ENCODE results near the gene CCL27. TPM values are rescaled to one million over a fixed set of nuclear protein-coding genes. Genes with fewer than 3 reads are reported as not detected.

The CCL27 gene
- total and polyA plus RNA-seq, 8 donors, result not detected

DNA sequence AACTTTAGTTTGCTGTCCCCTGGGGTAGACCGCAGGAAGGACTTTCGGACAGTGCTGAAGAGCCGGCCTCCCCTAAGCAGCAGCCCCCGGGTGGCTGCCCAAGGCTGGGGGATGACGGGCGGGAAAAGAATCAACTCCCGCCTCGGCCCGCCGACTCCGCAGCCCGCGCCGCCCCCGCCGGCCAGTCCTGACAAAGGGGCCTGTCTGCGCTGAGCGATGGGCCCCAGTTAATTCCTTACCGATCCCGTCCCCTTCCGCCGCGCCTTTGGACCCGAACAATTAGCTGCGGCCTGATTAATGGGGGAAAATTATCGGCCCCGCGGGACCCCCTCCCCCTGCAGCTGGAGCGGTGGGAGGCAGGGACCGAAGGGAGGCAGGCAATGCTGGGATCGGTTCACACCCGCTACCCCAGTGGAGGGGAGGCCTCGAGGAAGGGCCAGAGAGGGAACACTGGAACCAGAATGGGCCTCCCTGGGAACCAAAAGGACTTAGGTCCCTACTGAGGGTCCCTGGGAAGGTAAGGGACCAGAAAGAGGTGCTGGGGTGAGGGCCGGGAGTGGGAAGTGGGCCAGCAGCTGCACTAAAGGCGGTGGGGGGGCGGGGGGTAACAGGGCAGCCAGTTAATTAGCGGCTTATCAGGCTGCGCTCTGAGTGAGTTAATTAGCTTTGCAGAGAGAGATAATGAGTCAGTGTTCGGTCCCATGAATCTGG lies 37.8 kb downstream of the CCL27 start:
- Histone ChIP-seq H3K27ac (no peak overlapping the region), H3K9me3 (no peaks in the 10 kb centered on the region), H3K4me1 (peaks cover 0 to 9% (median 2%) of the 10 kb centered on the region in 3 donors), H3K36me3 (no peaks in the 10 kb centered on the region), H3K27me3 (peaks cover 0 to 28% (median 8%) of the 10 kb centered on the region in 4 donors), H3K4me3 (no peak overlapping the region)
- FAIRE-seq, result no peak
- TF ChIP-seq, protein P1, sequence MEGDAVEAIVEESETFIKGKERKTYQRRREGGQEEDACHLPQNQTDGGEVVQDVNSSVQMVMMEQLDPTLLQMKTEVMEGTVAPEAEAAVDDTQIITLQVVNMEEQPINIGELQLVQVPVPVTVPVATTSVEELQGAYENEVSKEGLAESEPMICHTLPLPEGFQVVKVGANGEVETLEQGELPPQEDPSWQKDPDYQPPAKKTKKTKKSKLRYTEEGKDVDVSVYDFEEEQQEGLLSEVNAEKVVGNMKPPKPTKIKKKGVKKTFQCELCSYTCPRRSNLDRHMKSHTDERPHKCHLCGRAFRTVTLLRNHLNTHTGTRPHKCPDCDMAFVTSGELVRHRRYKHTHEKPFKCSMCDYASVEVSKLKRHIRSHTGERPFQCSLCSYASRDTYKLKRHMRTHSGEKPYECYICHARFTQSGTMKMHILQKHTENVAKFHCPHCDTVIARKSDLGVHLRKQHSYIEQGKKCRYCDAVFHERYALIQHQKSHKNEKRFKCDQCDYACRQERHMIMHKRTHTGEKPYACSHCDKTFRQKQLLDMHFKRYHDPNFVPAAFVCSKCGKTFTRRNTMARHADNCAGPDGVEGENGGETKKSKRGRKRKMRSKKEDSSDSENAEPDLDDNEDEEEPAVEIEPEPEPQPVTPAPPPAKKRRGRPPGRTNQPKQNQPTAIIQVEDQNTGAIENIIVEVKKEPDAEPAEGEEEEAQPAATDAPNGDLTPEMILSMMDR (IDR thresholded peaks at IDR 0.05), result no peak
- 33 to 35% methylated on average over 36 to 39 of the region's 39 CpGs for WGBS, 2 donors
- intact Hi-C loops (cut with DNase I), result no loop called here
- no peak for ATAC-seq
- DNase-seq, result no peak

DNA sequence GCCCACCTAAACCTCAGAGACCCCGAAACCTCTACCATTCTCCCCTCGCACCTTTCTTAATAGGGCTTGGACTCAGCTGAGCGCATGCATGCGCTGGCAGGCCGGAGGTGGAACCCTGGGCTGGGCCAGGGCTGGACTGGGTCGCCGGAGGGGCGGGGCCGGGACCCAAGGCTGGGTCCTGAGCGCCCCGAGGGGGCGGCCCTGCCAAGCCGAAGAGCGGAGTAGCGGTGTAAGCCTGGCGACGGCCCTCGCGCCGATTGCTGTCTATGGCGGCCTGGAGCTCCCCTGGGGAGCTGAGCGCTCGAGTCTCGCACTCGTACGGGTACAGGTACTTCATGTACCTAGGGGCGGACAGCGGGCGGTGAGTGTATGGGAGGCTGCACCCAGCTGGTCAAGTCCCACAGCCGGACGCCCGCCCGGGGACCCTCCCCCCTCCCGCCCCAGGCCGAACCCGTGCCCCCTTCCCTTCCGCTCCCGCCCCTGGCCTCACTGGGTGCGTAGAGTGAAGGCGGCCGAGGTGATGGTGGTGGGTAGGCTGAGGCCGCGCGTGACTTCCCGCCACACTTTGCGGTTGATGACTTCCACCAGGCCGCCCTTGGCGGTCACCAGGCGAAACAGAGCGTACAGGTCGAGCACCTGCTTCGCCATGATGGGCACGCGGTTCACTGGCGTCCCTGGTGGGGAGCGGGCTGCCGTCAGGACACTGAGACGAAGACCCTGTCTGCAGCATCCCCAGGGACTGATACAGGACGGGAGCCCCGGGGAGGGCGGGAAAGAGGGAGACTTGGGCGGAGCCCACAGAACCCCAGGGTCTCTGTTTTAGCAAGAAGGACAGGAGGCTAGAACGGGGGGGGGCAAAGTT lies 38.9 kb downstream of the CCL27 start:
- no peak overlapping the region for H3K4me3 ChIP-seq
- no peak for FAIRE-seq
- H3K27ac ChIP-seq, result no peak overlapping the region
- no peaks in the 10 kb centered on the region for H3K36me3 ChIP-seq
- no peaks in the 10 kb centered on the region for H3K9me3 ChIP-seq
- WGBS, 2 donors, result 19 to 23% methylated on average over 45 to 63 of the region's 63 CpGs
- peaks cover 0 to 28% (median 8%) of the 10 kb centered on the region in 4 donors for H3K27me3 ChIP-seq
- no peak for DNase-seq
- intact Hi-C loops (cut with DNase I), result no loop called here
- TF ChIP-seq, protein P1 (IDR thresholded peaks at IDR 0.05), result no peak
- H3K4me1 ChIP-seq, result peaks cover 0 to 11% (median 5%) of the 10 kb centered on the region in 3 donors
- ATAC-seq, result no peak

DNA sequence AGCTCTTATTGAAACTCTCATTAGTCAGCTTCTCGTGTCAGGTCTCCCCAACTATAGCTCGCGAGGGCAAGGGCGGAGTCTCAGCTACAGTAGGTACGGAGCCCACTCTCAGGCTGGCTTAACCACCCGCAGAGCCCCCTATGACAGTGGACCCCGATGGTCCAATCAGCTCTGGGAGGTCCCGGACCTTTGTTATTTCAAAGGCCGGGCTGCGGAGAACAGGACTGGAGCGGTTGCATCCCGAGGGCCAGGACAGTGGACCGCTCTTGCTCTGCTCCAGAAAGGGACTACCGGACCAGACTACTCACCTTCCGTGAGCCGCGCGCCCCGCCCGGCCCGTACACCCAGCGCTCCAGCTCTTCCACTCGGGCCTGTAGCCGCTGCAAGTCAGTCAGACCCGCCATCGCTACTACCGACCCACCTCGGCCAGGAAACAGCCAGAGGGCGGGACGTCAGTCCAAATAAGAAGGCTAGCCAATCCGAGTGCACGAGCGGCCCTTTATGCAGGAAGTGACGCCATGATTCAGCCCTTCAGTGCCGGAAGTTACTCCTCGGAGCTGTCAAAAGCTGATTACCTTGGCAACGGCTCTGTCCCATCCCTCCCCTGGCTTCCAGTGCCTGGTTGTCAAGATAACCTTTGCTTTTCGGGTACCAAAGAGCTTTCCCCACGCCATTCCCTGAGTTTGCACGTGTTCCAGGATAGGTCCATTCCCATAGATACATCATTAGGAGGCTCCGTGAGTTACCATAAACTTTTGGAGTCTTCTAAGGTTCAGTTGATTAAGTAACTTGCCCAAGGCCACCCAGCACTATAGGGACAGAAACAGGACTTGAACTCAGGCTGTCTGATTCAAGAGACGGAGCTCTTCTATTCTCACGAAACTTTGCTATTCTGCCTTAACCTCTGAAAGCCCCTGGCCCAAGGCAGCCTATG lies 42.1 kb downstream of the CCL27 start, which contains the start of gene DCTN3:
DCTN3 (minus strand) TSS at position 435 of the 934 bp plus-strand sequence; CDS start at position 404, 31 bp downstream.
- FAIRE-seq, result peak; percentile 73

DNA sequence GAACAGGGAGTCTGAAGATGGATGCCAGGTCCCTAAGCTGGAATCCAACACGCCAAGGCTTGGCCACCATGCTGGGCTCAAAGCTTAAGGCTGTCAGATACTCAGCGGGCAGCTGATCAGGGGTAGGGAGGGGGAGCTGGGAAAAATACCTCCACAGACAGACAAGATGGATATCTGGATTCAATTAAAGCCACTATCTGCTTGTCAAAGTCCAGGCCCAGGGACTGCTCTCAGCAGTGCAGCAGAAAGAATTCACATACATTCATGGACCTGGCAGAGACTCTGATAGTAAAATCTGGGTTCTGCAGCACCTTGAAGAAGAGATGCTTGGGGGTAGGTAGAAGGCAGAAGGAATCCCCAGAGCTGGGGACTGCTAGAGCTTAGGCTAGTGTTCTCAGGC lies 47.3 kb downstream of the CCL27 start:
- Histone ChIP-seq H3K9me3 (no peaks in the 10 kb centered on the region), H3K27ac (no peak overlapping the region), H3K4me3 (no peak overlapping the region), H3K27me3 (no peaks in the 10 kb centered on the region), H3K36me3 (peaks cover 0 to 21% (median 7%) of the 10 kb centered on the region in 3 donors), H3K4me1 (peaks cover 0 to 10% (median 9%) of the 10 kb centered on the region in 3 donors)
- TF ChIP-seq, protein P1 (IDR thresholded peaks at IDR 0.05), result no peak
- DNase-seq (no peak), FAIRE-seq (no peak), ATAC-seq (no peak)
- WGBS, 2 donors, result 90 to 94% methylated on average over 2 of the region's 2 CpGs
- intact Hi-C loops (cut with DNase I), result no loop called here

More for the DNA sequence above, 42.1 kb downstream of the CCL27 start, which contains the start of gene DCTN3:
- peaks cover 0 to 8% (median 5%) of the 10 kb centered on the region in 3 donors for H3K4me1 ChIP-seq
- WGBS, 2 donors, result 3 to 4% methylated on average over 42 to 43 of the region's 43 CpGs
- peaks cover 0 to 21% (median 7%) of the 10 kb centered on the region in 3 donors for H3K36me3 ChIP-seq
- intact Hi-C loops (cut with DNase I), result no loop called here
- H3K9me3 ChIP-seq, result no peaks in the 10 kb centered on the region
- ATAC-seq (peak; percentile 99 to 100 (median 100)), DNase-seq (peak; percentile 82 to 95 (median 92))
- peak within 1 kb of the TSS; percentile 84 to 94 (median 92) for H3K4me3 ChIP-seq
- TF ChIP-seq, protein P1 (IDR thresholded peaks at IDR 0.05), result no peak
- H3K27ac ChIP-seq, result no peak within 1 kb of the TSS
- peaks cover 0 to 18% (median 6%) of the 10 kb centered on the region in 4 donors for H3K27me3 ChIP-seq
